CD4-positive, alpha-beta T cell treated with Interleukin-6 for 4 hours (primary cell): ENCODE results near the gene ASAP2.

ENCODE experiments used
- DNase-seq: peaks from one replicate; pipeline ENCODE4 v3.0.0-alpha.2; 2020; ENCODE audit warnings: mixed read lengths

Gene ASAP2

GRCh38 chr2:9184361-9184760 lies 22.3 kb upstream of the ASAP2 start:
- DNase-seq, result no peak

GRCh38 chr2:9187620-9188214 lies 18.9 kb upstream of the ASAP2 start:
- DNase-seq, result no peak

- no peak for DNase-seq
Observed at GRCh38 chr2:9188823-9189222, 17.8 kb upstream of the ASAP2 start.

GRCh38 chr2:9189901-9190300 lies 16.7 kb upstream of the ASAP2 start:
- no peak for DNase-seq

DNA sequence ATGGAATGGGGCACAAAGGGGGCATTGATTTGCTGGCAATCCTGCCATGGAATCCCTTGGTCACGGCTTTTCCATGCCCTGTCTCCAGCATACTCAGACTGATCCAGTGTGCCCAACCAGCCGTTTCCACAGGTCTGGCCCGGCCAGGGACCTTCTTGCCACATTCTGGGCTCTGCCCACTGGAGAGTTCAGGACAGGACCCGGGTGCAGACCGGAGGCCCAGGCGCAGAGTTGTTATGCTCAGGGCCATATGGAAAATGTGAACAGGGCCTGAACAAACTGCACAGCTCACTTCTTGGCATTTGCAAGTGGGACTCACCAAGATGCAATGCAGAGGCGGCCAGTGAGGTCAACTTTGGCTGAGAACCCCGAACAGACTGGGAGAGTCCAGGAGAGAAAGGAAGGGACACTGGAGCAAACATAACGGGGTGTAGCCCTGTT lies 15.6 kb upstream of the ASAP2 start:
- DNase-seq, result no peak

DNA sequence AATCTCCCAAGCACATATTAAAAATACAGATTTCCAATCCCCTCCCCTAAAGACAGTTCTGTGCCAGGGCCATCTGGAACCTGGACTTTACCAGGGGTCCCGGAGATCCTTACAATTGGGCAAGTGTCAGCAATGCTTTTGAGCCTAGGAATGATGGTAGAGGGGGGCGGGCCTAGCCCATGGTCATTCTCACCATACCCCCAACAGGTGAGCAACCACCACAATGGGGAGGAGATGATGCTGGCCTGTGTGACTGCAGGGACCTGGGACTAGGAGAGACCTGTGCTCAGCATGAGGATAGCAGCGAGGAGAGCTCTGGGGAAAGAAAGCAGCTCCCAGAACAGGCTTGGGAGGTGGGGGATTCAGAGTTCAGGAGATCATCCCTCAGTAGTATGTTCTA lies 13.9 kb upstream of the ASAP2 start:
- DNase-seq, result no peak

DNA sequence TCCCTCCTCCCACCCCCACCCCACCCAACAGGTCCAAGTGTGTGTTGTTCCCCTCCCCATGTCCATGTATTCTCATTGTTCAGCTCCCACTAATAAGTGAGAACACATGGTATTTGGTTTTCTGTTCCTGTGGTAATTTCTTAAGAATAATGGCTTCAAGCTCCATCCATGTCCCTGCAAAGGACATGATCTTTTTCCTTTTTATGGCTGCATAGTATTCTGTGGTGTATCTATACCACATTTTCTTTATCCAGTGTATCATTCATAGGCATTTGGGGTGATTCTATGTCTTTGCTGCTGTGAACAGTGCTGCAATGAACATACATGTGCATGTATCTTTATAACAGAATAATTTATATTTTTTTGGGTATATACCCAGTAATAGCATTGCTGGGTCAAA lies 12.3 kb upstream of the ASAP2 start:
- DNase-seq, result no peak

DNA sequence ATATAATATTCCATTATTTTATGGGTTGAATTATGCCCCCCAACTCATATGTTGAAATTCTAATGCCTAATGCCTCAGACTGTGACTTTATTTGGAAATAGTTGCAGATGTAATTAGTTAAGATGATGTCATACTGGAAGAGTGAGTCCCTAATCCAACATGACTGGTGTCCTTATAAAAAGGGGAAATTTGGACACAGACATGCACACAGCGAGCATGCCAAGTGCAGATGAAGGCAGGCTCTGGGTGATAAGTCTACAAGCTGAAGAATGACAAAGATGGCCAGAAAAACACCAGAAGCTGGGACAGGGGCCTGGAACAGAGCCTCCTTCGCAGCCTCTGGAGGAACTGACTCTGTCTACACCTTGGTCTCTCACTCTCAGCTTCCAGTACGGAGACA lies 10.0 kb upstream of the ASAP2 start:
- no peak for DNase-seq

- DNase-seq, result no peak
Observed at GRCh38 chr2:9197916-9198315, 8.7 kb upstream of the ASAP2 start.

GRCh38 chr2:9199716-9200632 lies 6.6 kb upstream of the ASAP2 start:
- DNase-seq, result no peak

GRCh38 chr2:9200633-9201015 lies 6.0 kb upstream of the ASAP2 start:
- no peak for DNase-seq

GRCh38 chr2:9201185-9201891 lies 5.3 kb upstream of the ASAP2 start:
- no peak for DNase-seq

- no peak for DNase-seq
Observed at GRCh38 chr2:9203006-9203405, 3.6 kb upstream of the ASAP2 start.

GRCh38 chr2:9203876-9204275 lies 2.7 kb upstream of the ASAP2 start:
- no peak for DNase-seq

- DNase-seq, result no peak
Observed at GRCh38 chr2:9204939-9205338, 1.7 kb upstream of the ASAP2 start.

GRCh38 chr2:9205486-9205885 lies 1.1 kb upstream of the ASAP2 start:
- DNase-seq, result no peak

DNA sequence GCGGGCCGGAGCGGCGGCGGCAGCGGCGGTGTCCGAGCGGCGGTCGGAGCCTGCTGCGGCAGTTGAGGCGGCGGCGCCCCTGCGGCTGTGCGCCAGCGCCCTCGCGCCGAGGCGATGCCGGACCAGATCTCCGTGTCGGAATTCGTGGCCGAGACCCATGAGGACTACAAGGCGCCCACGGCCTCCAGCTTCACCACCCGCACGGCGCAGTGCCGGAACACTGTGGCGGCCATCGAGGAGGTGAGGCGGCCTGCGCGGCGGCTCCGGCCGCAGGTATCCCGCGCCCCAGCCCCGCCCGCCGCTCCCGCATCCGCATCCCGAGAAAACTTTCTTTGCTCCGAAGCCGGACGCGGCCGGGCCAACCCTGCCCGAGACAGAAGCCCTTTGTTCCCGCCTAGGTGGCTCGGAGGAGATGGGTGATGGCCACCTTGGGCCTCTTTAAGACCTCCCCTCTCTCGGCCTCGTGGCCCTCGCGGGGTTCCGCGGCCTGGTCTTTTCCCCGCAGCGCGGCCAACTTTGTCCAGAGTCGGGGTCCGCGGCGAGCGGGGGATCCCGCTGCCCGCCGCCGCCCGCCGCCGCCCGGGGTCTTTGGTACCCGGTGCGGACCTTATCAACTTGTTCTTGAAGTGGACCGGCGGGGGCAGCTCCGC lies 504 bp downstream of the ASAP2 start:
- DNase-seq, result no peak

DNA sequence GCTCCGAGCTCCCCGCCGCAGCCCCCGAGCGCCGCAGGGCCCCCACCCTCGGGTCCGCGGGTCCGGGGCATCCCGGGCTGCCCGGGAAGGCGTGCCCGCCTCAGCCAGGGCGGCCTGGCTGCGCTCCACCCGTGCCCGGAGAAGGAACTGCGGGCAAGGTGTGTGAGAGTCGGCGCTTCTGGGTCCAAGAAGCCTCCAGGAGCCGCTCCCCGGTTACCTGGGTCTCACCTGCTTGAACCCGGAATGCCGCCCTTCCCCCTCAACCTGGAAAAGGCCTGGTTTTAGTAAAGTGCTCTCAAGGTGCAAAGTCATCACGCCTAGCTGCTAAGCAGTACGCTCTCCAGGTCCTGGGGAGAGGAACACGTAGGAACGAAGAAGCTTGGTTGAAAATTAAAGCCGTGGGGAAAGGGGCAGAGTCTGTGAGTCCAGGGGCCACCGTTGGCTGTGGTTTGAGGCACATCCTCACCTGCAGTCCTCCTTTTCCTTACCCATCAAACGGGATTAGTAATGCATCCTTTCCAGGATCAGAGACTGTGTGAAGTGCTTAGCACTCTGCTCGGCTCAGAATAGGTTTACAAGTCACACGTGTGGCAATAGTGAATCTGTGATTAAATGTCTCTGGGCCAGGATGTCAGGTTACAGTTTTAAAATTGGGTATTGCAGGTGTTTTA lies 1.2 kb downstream of the ASAP2 start:
- no peak for DNase-seq

DNA sequence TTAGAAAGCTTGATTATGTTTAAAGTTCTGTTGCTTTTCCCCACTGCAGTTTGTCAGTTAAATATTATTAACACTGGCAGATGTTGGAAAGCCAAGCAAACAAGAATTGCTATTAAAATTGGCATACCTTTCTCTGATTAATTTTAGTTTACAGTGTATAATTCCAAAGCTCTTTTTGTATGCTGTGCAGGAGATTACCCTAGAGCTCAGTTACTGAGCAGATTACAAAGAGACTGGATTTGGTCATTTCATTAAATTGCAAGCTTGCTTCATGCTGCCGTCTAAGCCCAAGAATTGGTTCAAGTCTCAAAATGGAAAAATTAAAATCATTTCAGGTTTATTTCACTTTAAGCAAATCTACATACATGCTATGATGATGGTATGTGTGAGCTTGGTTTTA lies 2.3 kb downstream of the ASAP2 start:
- DNase-seq, result no peak

DNA sequence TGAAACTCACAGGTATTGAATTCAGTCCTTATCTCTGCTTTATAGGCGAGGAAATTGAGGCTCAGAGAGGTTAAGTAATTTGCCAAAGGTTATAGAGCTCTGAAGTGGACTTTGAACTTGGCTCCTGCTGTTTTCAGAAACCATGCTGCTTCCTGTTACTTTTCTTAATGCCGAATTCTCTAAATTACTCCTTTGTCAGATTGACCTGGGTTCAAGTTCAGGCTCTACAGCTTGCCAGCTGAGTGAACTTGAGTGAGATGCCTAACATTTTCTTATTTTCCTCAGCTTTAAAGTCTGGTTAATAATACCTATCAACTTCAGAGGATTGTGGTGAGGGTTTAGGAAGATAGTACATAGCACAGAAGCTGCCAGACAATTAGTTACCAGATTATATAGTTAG lies 3.4 kb downstream of the ASAP2 start:
- DNase-seq, result no peak

DNA sequence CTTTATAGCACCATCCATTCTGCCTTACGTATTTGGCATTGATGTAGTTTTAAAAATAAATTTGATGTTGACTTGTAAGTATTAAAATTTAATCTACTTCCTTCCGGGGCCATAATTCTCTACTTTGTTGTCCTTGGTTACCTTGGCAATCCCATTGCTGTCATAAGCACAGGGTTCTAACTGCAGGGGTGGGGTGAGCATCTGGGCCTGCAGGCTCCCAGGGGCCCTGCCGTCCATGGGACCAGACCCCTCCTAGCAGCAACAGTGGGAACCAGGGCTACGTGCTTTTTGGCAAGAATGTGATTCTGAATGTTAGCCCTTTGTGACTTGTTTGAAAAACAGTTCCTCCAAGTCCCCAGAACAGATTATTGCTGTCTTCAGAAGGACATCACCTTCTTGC lies 4.9 kb downstream of the ASAP2 start:
- no peak for DNase-seq

GRCh38 chr2:9212010-9212635 lies 5.5 kb downstream of the ASAP2 start:
- DNase-seq, result no peak
